ENCODE data around the gene HCLS1. TPM values are rescaled to one million over a fixed set of nuclear protein-coding genes. Genes with fewer than 3 reads are reported as not detected.

The HCLS1 gene
- 203 and 339 TPM in 2 replicates for total RNA-seq (2014; rRNA removed; shearing (Covaris generic); ENCODE audit: low replicate concordance)

GRCh38 chr3:121660356-121661171 is at the start of gene HCLS1:
Gene HCLS1 (minus strand): TSS chr3:121660903. CDS start chr3:121658347, 2,556 bp downstream.
- DNase-seq: peak; percentile 95
- Histone ChIP-seq H3K27ac (ENCODE audit: low read length) (peak within 1 kb of the TSS; percentile 88), H3K9me2 (replicated peaks; ENCODE audit: insufficient read depth, low read length) (no peaks in the 10 kb centered on the region), H2AFZ (ENCODE audit: low read length) (0 out of 2 replicates have a peak within 1 kb of the TSS, but pooled peaks have one; percentile 45), H3K79me2 (ENCODE audit: low read length) (peaks cover 38% of the 10 kb centered on the region), H3K4me3 (ENCODE audit: low read length) (peak within 1 kb of the TSS; percentile 86), H3K4me1 (ENCODE audit: low read length) (peaks cover 25% of the 10 kb centered on the region), H4K20me1 (ENCODE audit: insufficient read depth, low read depth, low read length) (no peaks in the 10 kb centered on the region), H3K9me3 (ENCODE audit: low read length) (no peaks in the 10 kb centered on the region), H3K9ac (ENCODE audit: low read length) (peak within 1 kb of the TSS; percentile 87), H3K27me3 (ENCODE audit: low read length) (no peaks in the 10 kb centered on the region), H3K36me3 (ENCODE audit: insufficient read depth, low read length) (peaks cover 31% of the 10 kb centered on the region), H3K4me2 (ENCODE audit: low read depth, low read length, poor library complexity, severe bottlenecking) (peak within 1 kb of the TSS; percentile 87)

GRCh38 chr3:121710347-121710746 is 49.6 kb upstream of the HCLS1 start:
- Histone ChIP-seq H3K9ac (ENCODE audit: low read length) (no peak overlapping the region), H3K36me3 (ENCODE audit: insufficient read depth, low read length) (peaks cover 22% of the 10 kb centered on the region; the same call in 1 of the 2 replicates), H3K79me2 (ENCODE audit: low read length) (peaks cover 14% of the 10 kb centered on the region; the same call in 1 of the 2 replicates), H2AFZ (ENCODE audit: low read length) (no peak overlapping the region), H3K27ac (ENCODE audit: low read length) (no peak overlapping the region), H3K4me2 (ENCODE audit: low read depth, low read length, poor library complexity, severe bottlenecking) (no peak overlapping the region), H4K20me1 (ENCODE audit: insufficient read depth, low read depth, low read length) (no peaks in the 10 kb centered on the region), H3K4me3 (ENCODE audit: low read length) (no peak overlapping the region), H3K9me2 (replicated peaks; ENCODE audit: insufficient read depth, low read length) (no peaks in the 10 kb centered on the region), H3K4me1 (ENCODE audit: low read length) (no peaks in the 10 kb centered on the region), H3K27me3 (ENCODE audit: low read length) (no peaks in the 10 kb centered on the region), H3K9me3 (ENCODE audit: low read length) (no peaks in the 10 kb centered on the region)
- no peak for DNase-seq

- Histone ChIP-seq H3K9ac (ENCODE audit: low read length) (no peak overlapping the region), H3K79me2 (ENCODE audit: low read length) (peaks cover 32% of the 10 kb centered on the region; the same call in 1 of the 2 replicates), H3K4me2 (ENCODE audit: low read depth, low read length, poor library complexity, severe bottlenecking) (no peak overlapping the region), H3K36me3 (ENCODE audit: insufficient read depth, low read length) (peaks cover 7% of the 10 kb centered on the region; the same call in 1 of the 2 replicates), H3K4me1 (ENCODE audit: low read length) (no peaks in the 10 kb centered on the region), H2AFZ (ENCODE audit: low read length) (no peak overlapping the region), H3K9me2 (replicated peaks; ENCODE audit: insufficient read depth, low read length) (no peaks in the 10 kb centered on the region), H3K4me3 (ENCODE audit: low read length) (no peak overlapping the region), H3K27me3 (ENCODE audit: low read length) (no peaks in the 10 kb centered on the region), H3K27ac (ENCODE audit: low read length) (no peak overlapping the region), H3K9me3 (ENCODE audit: low read length) (no peaks in the 10 kb centered on the region), H4K20me1 (ENCODE audit: insufficient read depth, low read depth, low read length) (no peaks in the 10 kb centered on the region)
- no peak for DNase-seq
These were observed 47.0 kb upstream of the HCLS1 start for GRCh38 chr3:121707531-121708273.

- H4K20me1 ChIP-seq (ENCODE audit: insufficient read depth, low read depth, low read length): no peaks in the 10 kb centered on the region
- H3K4me1 ChIP-seq (ENCODE audit: low read length): peaks cover 6% of the 10 kb centered on the region
- no peaks in the 10 kb centered on the region for H3K27me3 ChIP-seq (ENCODE audit: low read length)
- H2AFZ ChIP-seq (ENCODE audit: low read length): no peak overlapping the region
- H3K36me3 ChIP-seq (ENCODE audit: insufficient read depth, low read length): peaks cover 12% of the 10 kb centered on the region; the same call in 1 of the 2 replicates
- H3K9ac ChIP-seq (ENCODE audit: low read length): no peak overlapping the region
- H3K79me2 ChIP-seq (ENCODE audit: low read length): peaks cover 38% of the 10 kb centered on the region; the same call in 1 of the 2 replicates
- H3K27ac ChIP-seq (ENCODE audit: low read length): no peak overlapping the region
- H3K4me3 ChIP-seq (ENCODE audit: low read length): no peak overlapping the region
- no peaks in the 10 kb centered on the region for H3K9me3 ChIP-seq (ENCODE audit: low read length)
- H3K9me2 ChIP-seq (replicated peaks; ENCODE audit: insufficient read depth, low read length): no peaks in the 10 kb centered on the region
- no peak overlapping the region for H3K4me2 ChIP-seq (ENCODE audit: low read depth, low read length, poor library complexity, severe bottlenecking)
- no peak for DNase-seq
These were observed 44.8 kb upstream of the HCLS1 start for GRCh38 chr3:121705541-121705940.

GRCh38 chr3:121703973-121704372 is 43.3 kb upstream of the HCLS1 start:
- no peak overlapping the region for H2AFZ ChIP-seq (ENCODE audit: low read length)
- no peak overlapping the region for H3K9ac ChIP-seq (ENCODE audit: low read length)
- no peak for DNase-seq
- no peak overlapping the region for H3K4me2 ChIP-seq (ENCODE audit: low read depth, low read length, poor library complexity, severe bottlenecking)
- peaks cover 14% of the 10 kb centered on the region; the same call in 1 of the 2 replicates for H3K36me3 ChIP-seq (ENCODE audit: insufficient read depth, low read length)
- H3K4me3 ChIP-seq (ENCODE audit: low read length): no peak overlapping the region
- H3K9me2 ChIP-seq (replicated peaks; ENCODE audit: insufficient read depth, low read length): no peaks in the 10 kb centered on the region
- no peak overlapping the region for H3K27ac ChIP-seq (ENCODE audit: low read length)
- no peaks in the 10 kb centered on the region for H3K9me3 ChIP-seq (ENCODE audit: low read length)
- no peaks in the 10 kb centered on the region for H4K20me1 ChIP-seq (ENCODE audit: insufficient read depth, low read depth, low read length)
- no peaks in the 10 kb centered on the region for H3K27me3 ChIP-seq (ENCODE audit: low read length)
- peaks cover 20% of the 10 kb centered on the region for H3K4me1 ChIP-seq (ENCODE audit: low read length)
- peaks cover 33% of the 10 kb centered on the region; the same call in 1 of the 2 replicates for H3K79me2 ChIP-seq (ENCODE audit: low read length)

- Histone ChIP-seq H3K36me3 (ENCODE audit: insufficient read depth, low read length) (peaks cover 27% of the 10 kb centered on the region; the same call in 1 of the 2 replicates), H3K9ac (ENCODE audit: low read length) (no peak overlapping the region), H3K27me3 (ENCODE audit: low read length) (no peaks in the 10 kb centered on the region), H3K27ac (ENCODE audit: low read length) (no peak overlapping the region), H2AFZ (ENCODE audit: low read length) (no peak overlapping the region), H3K4me3 (ENCODE audit: low read length) (no peak overlapping the region), H3K4me2 (ENCODE audit: low read depth, low read length, poor library complexity, severe bottlenecking) (no peak overlapping the region), H3K9me3 (ENCODE audit: low read length) (no peaks in the 10 kb centered on the region), H3K9me2 (replicated peaks; ENCODE audit: insufficient read depth, low read length) (no peaks in the 10 kb centered on the region), H3K79me2 (ENCODE audit: low read length) (peaks cover 14% of the 10 kb centered on the region; the same call in 1 of the 2 replicates), H4K20me1 (ENCODE audit: insufficient read depth, low read depth, low read length) (no peaks in the 10 kb centered on the region), H3K4me1 (ENCODE audit: low read length) (peaks cover 20% of the 10 kb centered on the region)
- no peak for DNase-seq
These were observed 38.2 kb upstream of the HCLS1 start for GRCh38 chr3:121698901-121699300.

GRCh38 chr3:121698476-121698875 is 37.8 kb upstream of the HCLS1 start:
- H3K27ac ChIP-seq (ENCODE audit: low read length): no peak overlapping the region
- peaks cover 27% of the 10 kb centered on the region; the same call in 1 of the 2 replicates for H3K36me3 ChIP-seq (ENCODE audit: insufficient read depth, low read length)
- H3K9me2 ChIP-seq (replicated peaks; ENCODE audit: insufficient read depth, low read length): no peaks in the 10 kb centered on the region
- no peak for DNase-seq
- H2AFZ ChIP-seq (ENCODE audit: low read length): no peak overlapping the region
- peaks cover 20% of the 10 kb centered on the region for H3K4me1 ChIP-seq (ENCODE audit: low read length)
- no peaks in the 10 kb centered on the region for H3K27me3 ChIP-seq (ENCODE audit: low read length)
- H3K4me2 ChIP-seq (ENCODE audit: low read depth, low read length, poor library complexity, severe bottlenecking): no peak overlapping the region
- no peak overlapping the region for H3K9ac ChIP-seq (ENCODE audit: low read length)
- H4K20me1 ChIP-seq (ENCODE audit: insufficient read depth, low read depth, low read length): no peaks in the 10 kb centered on the region
- no peaks in the 10 kb centered on the region for H3K9me3 ChIP-seq (ENCODE audit: low read length)
- no peak overlapping the region for H3K4me3 ChIP-seq (ENCODE audit: low read length)
- H3K79me2 ChIP-seq (ENCODE audit: low read length): peaks cover 10% of the 10 kb centered on the region; the same call in 1 of the 2 replicates

GRCh38 chr3:121696186-121696585 is 35.5 kb upstream of the HCLS1 start:
- Histone ChIP-seq H3K4me1 (ENCODE audit: low read length) (peaks cover 28% of the 10 kb centered on the region), H3K27me3 (ENCODE audit: low read length) (no peaks in the 10 kb centered on the region), H3K4me3 (ENCODE audit: low read length) (no peak overlapping the region), H3K9me3 (ENCODE audit: low read length) (no peaks in the 10 kb centered on the region), H3K9me2 (replicated peaks; ENCODE audit: insufficient read depth, low read length) (no peaks in the 10 kb centered on the region), H2AFZ (ENCODE audit: low read length) (no peak overlapping the region), H3K4me2 (ENCODE audit: low read depth, low read length, poor library complexity, severe bottlenecking) (no peak overlapping the region), H3K79me2 (ENCODE audit: low read length) (peaks cover 2% of the 10 kb centered on the region; the same call in 1 of the 2 replicates), H3K9ac (ENCODE audit: low read length) (no peak overlapping the region), H4K20me1 (ENCODE audit: insufficient read depth, low read depth, low read length) (no peaks in the 10 kb centered on the region), H3K27ac (ENCODE audit: low read length) (no peak overlapping the region), H3K36me3 (ENCODE audit: insufficient read depth, low read length) (peaks cover 26% of the 10 kb centered on the region; the same call in 1 of the 2 replicates)
- no peak for DNase-seq
